ENCODE data around the gene RAD51.

RAD51 gene

DNA sequence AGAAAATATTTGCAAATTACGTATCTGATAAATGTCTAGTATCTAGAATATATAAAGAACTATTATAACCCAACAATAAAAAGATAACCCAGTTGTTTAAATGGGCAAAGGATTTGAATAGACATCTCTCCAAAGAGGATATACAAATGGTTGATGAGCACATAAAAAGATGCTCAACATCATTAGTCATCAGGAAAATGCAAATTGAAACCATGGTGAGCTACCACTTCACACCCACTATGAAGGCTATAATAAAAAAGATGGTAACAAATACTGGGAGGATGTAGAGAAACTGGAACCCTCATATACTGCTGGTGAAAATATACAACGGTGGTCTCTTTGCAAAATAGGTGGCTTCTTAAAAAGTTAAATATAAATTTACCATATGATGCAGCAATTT lies 28.0 kb downstream of the RAD51 start:
- no peak for DNase-seq (ENCODE audit: low spot score)

DNA sequence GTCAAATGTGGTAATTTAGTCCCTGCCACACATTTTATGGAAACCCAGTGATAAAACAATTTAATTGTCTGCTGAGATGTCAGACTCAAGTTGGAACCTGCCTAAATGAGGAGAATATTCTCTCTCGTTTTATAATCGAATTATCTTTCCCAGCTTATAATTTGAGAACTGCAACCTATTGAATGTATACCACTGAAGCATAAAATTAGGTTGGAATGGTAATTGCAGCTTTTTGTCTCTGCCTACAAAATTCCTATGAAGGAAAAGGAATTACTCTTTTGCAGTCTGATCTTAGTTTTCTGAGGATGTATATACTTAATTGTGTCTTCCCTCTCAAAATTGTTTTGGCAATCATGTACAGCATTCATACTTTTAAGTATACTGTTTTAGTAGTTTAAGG lies 28.9 kb downstream of the RAD51 start:
- no peak for DNase-seq (ENCODE audit: low spot score)

DNA sequence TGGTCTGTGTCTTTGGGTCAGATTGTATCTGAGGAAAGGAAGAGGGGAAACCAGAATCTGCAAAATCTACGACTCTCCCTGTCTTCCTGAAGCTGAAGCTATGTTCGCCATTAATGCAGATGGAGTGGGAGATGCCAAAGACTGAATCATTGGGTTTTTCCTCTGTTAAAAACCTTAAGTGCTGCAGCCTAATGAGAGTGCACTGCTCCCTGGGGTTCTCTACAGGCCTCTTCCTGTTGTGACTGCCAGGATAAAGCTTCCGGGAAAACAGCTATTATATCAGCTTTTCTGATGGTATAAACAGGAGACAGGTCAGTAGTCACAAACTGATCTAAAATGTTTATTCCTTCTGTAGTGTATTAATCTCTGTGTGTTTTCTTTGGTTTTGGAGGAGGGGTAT lies 36.1 kb downstream of the RAD51 start:
- DNase-seq (ENCODE audit: low spot score) = no peak

DNA sequence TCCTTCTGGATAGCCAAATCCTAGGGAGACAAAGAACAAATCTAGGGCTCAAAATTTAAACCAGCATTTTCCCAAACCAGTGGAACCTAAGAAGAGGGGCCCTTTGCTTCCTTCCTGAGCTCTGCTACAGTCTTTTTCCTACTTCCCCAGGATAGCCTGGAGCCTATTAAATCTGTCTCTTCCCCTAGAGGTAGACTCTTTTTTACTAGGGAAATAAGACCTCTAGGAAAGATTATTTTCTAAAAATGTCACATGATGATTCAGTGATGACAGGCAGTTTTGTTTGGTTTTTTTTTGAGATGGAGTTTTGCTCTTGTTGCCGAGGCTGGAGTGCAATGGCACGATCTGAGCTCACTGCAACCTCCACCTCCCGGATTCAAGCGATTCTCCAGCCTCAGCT lies 41.6 kb downstream of the RAD51 start:
- DNase-seq (ENCODE audit: low spot score) = no peak

DNA sequence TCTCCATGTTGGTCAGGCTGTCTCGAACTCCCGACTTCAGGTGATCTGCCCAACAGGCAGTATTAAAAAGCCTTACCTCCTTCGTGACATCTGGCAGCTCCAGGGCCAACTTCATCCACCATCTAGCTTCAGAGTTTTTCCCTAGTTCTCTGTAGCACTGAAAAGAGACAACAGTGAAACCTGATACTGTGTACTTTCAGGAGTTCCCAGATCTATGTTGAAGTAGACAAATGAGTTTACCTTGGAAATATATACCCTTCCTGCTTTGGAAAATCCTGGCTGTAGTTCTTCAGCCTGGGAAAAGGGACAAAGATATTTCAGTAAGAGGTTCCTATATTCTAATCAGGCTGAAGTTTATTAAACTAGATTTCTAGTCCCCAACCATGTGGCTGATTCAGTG lies 42.1 kb downstream of the RAD51 start:
- no peak for DNase-seq (ENCODE audit: low spot score)

DNA sequence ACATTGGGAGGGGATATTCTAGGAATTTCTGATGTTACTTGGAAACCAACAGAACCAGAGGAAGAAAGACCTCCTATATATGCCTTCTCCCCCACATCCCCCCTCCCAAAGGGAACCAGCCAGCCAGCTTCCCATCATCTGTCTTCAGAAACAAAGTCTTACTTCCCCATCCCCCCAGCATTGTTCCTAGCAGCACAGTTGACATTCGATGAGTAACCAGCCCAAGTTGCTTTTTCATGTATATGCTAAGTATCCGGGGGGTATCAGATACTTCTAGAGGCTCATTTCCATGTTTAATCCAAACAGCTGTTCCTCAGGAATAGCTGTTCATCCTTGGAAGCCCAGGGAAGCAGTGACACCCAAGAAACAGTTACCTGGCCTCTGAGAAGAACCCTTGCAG lies 44.1 kb downstream of the RAD51 start:
- no peak for DNase-seq (ENCODE audit: low spot score)

DNA sequence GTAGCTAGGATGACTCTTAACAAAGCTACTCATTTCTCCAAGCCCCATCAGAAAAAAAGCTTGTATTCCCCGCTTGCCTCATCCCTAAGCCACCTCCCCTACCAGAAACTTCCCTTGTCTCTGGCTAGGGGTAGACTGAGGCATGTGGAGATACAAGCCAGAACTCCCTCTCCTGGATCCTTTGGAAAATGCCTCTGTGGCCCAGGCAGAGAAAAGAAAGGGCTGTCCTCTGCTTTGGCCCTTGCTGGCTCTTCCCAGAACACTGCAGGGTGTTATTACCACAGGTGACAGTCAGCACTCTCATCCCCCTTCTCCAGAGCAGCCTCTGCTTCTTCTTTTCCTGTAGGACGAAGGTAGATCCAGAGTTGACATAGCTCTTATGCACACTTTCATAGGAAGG lies 44.9 kb downstream of the RAD51 start:
- DNase-seq (ENCODE audit: low spot score) = no peak

DNA sequence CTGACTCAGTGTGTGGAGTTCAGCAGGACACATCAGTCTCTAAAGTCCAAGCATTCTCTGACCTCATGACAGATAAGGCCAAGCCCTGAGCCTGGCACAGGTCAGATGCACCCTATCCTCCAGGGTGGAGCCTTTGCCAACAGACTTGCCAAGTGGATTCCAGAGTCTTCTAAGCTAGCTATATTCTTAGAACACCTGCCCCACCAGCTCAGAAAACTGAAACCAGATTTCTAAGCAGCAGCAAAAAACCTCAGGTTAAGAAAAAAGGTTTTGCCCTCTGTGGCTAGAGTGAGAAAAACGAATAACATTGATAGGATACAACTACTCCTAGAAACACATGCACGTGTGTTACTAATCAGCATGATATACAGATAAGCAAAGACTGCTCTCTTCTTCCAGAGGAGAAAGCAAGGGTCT lies 48.5 kb downstream of the RAD51 start:
- DNase-seq (ENCODE audit: low spot score) = no peak

DNA sequence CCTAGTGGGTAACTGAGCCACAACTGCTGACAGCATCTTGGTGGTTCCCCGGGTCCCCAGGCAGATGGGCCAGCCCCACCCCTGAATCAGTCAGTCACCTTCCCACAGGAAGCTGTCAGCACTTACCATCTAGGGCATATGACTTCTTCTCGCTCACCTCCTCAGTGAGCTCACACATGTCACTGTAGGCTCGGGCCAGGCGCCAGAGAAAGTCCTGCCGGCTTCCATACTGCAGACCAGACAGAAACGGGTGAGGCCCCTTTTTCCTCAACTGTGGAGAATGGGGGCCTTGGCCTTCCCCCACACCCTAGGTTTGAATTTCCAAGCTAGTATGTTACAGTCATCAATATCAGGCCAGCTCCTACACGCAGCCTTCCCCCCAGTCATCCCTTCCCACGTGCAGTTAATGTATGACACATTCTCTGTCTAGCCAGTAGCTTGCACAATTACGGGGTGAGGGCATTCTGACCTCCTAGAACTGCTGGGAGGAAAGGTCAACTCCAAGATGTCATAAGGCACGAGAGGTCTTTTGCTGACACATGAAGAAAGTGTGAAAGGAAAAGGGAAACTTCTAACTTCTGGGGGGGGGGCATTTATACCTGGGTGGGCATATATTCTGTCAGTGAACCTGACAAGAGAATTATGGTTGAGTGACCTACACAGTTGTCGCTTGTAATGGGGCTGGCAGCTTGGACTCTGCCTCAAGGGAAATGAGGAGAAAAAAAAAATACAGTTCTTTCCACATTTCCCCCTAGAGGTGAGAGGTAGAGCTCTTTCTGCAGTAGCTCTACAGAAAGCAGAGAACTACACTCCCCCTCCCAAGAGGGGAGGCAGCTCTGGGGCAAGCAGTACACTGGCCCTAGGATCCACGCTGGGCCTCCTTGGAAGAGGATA lies 49.2 kb downstream of the RAD51 start:
- DNase-seq (ENCODE audit: low spot score) = peak; percentile 68

DNA sequence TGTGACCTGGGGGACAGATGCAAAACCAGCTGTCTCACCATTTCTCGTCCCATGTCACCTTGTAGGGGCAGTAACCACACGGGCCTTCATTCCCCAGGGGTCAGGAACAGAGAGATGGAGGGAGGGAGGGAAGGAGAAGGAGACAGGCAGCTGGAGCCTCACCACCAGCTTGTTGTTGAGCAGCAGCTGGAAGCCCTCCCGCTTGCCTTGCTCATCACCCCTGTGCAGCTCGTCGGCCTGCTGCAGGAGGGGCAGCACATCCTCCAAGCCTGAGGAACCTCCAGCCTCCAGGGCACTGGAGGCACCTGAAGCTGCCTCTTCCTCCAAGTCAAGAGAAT lies 49.8 kb downstream of the RAD51 start:
- DNase-seq (ENCODE audit: low spot score) = no peak

DNA sequence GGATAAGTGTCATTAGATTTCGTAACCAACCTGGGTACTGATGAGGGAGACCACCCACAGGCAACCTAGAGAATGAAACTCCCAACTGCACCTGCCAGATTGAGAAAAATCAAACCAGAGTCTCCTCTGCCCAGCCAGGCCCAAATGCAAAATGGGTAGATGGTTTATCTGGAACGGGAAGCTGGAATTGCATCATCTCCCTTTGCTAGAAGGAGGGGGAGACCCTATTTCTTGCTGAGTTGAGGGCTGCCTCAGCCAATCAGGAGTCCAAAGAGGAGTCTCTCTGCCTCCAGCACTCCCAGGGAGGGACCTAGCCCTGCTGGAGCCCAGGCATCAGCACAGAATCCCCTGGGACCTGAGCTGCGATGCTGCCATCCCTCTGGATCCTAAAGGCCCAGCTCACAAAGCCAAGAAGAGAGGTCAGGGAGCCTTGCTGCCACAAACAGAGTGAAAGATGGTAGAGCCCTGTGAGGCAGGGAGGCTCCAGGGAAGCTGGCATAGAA lies 52.0 kb downstream of the RAD51 start:
- no peak for DNase-seq (ENCODE audit: low spot score)

DNA sequence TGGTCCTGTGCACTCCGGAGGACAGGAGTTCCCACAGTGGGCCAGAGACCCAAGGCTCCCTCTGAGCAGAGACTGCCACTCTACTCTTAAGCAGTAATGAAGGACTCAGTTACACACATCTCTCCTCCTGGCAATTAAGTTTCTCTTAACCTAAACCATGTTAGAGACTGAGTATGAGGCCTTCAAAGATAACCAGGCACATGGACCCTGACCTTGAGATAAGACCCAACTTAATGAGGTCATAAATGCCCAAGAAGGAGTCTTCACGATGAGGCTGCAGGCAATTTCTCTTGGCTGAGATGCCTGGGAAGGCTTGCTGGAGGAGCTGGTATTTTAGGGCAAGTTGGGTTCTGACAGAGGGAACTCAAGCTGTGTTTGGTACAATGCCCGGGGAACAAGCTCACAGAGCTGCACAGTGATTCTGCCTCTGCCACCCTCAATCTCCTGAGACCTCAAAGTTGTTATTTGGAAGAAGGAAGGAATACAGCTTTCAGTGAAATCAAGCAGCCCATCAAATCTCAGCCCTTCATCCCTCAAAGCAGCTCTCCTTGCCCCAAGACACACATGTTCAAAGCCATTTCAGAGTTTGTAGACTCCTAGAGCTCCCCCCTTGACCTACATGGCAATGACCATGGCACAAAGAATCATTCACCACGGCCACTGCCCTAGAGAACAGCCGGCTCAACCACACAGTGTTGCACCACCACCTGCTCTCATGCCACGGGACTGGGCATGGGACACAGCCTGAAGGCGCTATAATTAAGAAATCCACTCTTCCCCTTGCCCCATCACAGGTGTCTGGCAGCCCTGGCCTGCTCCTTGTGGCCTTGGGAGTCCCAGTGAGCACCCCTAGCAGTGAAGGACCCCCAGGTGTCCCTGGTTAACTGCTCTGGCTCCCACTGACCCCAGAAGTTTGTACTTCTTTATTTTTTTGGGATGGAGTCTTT lies 53.0 kb downstream of the RAD51 start:
- no peak for DNase-seq (ENCODE audit: low spot score)

DNA sequence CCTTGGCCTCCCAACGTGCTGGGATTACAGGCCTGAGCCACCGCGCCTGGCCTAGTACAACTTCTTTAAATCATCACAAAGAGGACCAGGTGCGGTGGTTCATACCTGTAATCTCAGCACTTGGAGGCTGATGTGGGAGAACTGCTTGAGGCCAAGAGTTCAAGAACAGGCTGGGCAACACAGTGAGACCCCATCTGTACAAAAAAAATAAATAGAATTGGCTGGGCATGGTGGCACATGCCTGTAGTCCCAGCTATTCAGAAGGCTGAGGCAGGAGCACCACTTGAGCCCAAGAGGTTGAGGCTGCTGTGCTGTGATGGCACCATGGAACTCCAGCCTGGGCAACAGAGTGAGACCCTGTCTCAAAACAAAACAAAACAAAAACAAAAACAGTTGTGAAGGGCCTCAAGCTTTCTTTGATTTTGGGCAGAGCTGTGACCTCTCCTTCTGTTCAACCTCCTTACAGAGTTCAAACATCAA lies 54.2 kb downstream of the RAD51 start:
- DNase-seq (ENCODE audit: low spot score) = no peak

DNA sequence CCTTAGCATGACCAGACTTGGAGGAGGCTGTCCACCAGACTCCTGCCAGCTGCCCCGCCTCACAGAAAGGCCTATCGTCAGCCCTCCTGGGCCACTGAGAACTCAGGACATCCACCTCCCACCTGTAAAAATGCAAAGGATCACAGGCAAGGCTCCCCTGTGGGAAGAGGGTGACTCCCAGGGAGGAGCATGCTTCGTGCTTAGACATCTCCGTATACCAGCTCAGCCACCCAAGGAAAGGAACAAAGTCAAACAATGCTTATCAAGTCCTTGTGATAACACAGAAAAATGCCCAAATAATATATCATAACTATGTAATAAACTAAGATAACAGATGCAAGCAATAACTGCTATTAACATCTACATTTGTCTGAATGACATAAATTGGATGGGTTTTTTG lies 55.9 kb downstream of the RAD51 start:
- no peak for DNase-seq (ENCODE audit: low spot score)

DNA sequence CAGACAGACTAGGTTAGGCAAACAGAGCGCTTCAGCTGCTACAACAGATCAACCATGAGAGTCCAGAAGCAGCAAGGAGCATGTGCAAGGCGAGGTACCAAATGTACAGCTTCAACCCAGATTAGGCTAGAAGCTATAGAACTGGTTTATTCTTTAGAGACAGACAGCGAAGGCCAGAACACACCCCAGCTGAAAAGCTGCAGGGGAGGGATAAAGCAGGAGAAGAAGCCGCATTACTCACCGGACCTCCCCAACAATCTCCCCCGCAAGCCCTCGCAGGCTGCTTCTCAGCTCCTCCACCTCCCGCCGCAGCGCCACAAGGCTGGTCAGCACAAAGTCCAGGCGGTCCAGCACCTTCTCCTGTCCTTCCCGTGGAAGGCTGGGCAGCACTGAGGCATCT lies 56.8 kb downstream of the RAD51 start:
- DNase-seq (ENCODE audit: low spot score) = no peak

DNA sequence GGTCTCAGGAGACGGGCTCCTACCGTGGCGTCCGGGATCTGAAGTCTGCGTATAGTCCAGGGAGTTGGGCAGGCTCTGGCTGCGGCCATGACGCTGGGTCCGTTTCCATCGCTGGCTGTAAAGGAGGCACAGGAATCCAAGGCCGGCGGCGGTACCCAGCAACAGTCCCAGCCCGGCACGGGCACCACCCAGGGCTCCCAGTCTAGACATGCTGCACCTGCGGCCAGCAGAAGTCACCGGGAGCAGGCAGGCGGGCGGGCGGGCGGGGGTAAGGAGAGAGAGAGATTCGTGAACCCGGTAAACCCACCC lies 59.6 kb downstream of the RAD51 start:
- DNase-seq (ENCODE audit: low spot score) = no peak

DNA sequence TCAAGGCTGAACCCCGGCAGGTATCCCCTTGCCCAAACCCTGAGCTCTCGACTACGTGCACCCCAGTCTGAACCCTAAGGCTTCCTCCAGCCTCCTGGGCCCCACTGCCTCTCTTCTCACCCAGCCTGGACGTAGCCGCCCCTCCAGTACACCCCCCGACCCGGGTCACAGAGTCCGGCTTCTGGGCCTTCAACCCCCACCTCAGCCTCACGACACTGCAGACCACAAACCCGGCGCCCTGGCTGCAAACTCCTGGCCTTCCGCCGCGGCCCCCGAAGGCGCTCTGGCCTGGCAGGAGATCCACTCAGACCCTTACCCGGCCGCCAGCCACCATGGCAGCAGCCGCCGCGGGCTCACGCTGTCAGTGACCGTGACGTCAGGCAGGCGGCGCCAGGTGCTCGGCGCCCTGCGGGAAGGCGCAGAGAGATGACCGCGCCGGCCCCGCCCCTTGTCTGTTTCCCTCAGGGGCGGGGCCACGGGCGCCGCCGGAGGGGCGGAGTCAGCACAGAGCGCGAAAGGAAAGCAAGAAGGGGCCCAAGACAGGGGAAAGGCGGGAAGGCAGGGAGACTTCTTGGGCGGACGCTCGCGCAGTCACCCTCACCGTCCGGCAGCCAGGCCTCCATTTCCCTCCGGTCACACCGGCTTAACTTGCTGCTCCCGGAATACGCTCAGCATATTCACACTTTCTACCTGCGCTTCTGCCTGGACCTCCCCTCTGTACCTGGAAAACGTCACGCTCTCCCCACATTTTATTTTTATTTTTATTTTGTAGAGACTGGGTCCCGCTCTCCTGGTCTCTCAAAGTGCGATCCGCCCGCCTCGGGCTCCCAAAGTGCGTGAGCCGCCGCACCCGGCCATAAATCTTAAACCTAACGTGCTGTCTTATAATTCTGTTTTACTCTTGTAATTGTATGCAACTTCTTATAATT lies 60.2 kb downstream of the RAD51 start, which contains the start of gene RMDN3:
TSS of gene RMDN3 (minus strand) at position 372 of the 929 bp plus-strand sequence. CDS start 471 bp downstream, outside the sequence.
- DNase-seq (ENCODE audit: low spot score) = peak; percentile 90

DNA sequence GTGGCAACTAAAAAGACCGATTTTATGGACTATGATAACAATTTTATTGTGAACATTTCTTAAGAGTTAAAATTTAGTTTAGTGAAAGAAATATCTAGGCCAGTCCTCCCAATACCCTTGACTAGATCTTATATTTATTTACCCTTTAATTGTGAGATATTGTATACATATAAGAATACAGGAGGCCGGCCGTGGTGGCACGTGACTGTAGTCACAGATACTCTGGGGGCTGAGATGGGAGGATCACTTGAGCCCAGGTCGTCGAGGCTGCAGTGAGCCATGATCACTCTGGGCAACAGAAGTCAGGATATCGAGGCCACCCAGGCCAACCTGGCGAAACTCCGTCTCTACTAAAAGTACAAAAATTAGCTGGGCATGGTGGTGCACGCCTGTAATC lies 60.8 kb downstream of the RAD51 start:
- no peak for DNase-seq (ENCODE audit: low spot score)

DNA sequence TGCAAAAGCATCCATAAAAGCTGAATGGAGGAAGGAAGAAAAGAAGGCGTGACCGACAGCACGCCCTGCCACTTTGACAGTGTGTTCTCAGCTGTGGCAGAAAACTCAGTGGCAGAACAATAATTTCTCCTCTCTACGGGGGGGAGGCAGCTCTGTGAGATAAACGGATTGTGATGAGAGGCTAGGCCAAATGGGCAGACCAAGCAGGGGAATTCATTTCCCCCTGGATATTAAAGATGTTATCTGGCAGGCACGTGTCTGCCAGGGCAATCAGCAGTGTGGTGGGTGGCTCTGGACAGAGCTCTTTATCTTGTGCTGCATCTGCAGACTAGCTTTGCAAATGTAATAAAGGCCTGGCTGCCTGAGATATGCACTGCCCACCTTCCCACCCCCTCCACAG lies 62.0 kb downstream of the RAD51 start:
- DNase-seq (ENCODE audit: low spot score) = no peak

DNA sequence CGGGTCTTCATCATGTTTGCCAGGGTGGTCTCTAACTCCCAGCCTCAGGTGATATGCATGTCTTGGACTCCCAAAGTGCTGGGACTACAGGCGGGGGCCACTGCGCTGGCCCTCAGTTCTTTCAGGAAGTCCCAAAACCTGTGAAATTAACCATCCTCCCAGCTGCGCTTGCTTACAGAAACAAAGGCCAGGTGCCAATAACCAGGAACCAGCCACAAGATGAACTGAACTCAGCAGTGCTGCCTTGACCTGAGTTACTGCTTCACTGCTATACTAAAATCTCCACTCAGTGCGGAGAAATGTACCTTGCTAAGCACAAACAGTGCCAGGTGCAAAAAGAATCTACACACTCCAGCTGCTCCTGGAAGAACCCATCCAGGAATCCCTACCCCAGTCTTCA lies 65.0 kb downstream of the RAD51 start:
- DNase-seq (ENCODE audit: low spot score) = no peak

DNA sequence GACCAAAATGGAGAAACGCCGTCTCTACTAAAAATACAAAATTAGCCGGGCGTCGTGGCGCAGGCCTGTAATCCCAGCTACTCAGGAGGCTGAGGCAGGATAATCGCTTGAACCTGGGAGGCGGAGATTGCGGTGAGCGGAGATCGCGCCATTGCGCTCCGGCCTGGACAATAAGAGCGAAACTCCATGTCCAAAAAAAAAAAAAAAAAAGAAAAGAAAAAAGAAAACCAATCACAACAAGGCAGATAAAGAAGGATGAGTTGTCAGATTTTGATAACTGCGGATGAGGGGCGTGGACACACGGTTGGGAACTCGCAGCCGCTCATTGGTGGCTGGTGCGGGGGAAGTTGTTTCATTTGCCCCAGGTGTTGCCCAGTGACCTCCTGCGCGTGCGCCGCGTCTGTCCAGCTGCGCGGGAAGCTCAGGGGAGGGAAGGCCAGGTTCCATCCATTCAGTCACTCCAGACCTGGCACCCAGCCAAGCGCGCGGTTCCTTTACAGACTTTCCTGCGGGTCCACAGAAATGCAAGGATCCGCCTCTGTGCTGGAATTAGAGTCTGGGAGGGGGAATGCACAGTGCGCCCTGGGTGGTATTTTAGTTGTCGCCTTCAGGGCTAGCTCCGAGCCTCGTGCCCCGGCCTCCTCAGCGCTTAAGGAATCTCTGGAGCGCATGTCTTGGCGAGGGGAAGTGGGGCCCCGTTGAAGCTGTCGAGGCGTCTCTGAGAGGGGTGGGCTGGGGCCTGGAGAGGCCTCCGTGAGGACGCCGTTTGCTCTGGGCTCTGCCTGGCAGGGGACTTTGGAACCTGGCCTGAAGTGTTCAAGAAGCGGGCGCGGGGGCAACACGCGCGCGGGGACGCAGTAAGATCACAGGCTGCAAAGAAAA lies 68.2 kb downstream of the RAD51 start:
- peak; percentile 11 for DNase-seq (ENCODE audit: low spot score)

All from CD4-positive, alpha-beta T cell treated with Interleukin-6 at 100 ng/mL for 8 hours (primary cell).